Endothelial cell of hepatic sinusoid (primary cell): ENCODE measurements around the gene ZNF423.

ENCODE experiments used
- in situ Hi-C: cut with HindIII; loops from 2 replicates; pipeline ENCODE4 v1.10.0; 2017; ENCODE audit warnings: low sequenced_read_pairs

The ZNF423 gene

DNA sequence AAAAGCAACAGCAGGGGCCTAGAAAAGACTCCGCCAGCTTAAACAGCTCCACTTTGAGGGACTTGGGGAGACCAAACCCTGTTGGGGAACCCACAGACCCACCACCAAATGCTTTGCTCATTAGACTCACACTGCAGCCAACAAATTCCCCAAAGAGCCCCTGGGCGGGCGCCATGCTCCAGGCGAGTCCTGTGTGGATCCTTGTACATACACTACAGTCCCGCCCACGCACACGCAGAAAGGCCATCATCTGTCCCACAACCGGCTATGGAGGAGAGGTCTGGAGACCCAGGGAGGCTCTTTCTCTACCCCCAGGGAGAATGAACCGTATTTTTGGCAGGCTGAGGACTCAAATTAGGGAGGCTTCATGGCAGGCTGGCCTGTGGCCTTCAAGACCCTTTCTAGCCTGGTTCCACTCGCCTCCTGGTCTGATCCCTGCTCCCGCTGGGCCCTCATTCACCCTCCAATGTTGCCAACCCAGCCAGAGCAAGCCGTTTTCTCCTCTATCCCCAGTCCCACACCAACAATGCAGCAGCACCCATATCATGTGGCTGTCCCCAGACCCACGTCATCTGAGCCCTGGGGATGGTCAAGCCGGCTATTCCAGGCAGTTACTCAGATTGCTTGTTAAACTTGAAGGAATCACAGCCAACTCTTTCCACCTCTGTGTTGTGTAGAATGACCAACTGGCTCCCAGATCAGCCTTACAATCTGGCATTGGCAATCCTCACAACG lies 27.2 kb downstream of the ZNF423 start:
- in situ Hi-C loops, result no loop called here

DNA sequence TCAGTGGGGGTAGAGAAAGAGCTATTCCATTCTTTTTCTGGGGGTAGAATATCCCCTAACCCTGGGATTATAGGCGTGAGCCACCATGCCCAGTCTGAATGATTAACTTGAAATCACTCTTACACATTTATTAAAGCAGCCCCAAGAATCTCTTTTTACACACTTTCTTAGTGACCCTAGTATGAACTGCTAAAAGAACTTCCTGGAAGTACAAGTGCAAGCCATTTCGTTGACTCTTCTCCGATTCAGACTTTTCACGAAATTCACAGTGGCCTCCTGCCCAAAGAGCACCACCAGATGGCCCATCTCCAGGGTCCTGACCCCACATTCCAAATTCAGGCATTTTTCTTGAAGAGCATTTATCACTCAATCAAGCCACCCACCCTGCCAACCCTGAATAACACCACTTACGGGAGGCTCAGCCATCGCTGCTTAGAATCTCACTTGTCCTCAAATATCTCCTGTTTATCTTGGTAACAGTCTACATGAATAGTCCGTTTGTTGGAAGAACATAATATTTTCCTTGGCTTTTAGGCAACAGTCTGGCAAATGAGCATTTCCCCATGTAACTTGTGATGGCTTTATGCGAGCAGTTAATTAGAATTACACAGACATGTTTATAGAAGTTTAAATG lies 28.0 kb downstream of the ZNF423 start:
- in situ Hi-C loops, result no loop called here

GRCh38 chr16:49826515-49826914 lies 29.4 kb downstream of the ZNF423 start:
- in situ Hi-C loops, result no loop called here

GRCh38 chr16:49825041-49825440 lies 30.9 kb downstream of the ZNF423 start:
- in situ Hi-C loops, result no loop called here

GRCh38 chr16:49824593-49824992 lies 31.3 kb downstream of the ZNF423 start:
- in situ Hi-C loops, result no loop called here

GRCh38 chr16:49822649-49823370 lies 33.1 kb downstream of the ZNF423 start:
- in situ Hi-C loops, result no loop called here

DNA sequence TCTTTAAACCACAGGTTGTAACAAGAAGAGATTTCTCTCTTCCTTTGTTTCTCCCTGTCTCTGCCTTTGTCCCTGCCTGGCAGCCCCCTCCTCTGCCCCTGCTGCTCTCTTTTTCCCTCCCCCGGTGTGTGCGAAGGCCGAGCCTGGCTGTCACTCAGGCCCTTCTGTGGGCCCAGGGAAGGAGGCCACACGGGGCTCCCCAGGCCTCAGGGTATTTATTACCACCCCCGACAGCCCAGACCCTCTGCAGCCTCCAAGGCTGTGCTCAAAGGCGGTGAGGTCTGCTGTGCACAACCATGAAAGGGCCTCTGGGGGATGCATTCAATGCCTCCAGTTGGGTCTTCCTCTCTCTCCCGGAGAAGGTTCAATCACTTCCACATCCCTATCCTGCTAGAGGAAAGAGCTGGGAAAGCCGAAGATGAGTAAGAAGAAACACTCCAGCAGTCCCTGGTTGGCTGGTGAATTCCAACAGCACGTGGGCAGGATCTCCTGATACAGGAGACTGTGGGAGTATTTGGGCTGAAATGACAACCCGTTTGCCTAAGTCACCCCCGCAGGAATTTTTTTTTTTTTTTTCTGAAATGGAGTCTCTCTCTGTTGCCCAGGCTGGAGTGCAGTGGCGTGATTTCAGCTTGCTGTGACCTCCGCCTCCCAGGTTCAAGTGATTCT lies 34.2 kb downstream of the ZNF423 start:
- in situ Hi-C loops, result no loop called here

DNA sequence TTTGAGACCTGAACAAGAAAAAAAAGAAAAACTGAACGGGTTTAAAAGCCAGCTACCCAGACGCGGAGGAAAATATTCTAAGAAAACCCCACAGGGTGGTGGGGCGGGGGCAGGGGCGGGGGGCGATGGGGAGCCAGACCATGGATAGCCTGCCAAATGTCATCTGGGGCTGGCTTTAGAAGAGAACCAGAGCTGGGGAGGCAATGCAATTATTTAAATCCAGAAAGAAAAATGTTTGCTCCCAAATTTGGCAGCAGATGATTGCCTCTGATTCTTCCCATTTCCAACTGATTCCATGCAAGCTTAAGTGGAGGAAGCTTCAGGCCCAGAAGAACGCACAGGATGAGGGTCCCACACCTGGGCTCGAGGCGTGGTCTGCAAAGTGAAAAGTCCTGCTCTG lies 34.8 kb downstream of the ZNF423 start:
- in situ Hi-C loops, result no loop called here

DNA sequence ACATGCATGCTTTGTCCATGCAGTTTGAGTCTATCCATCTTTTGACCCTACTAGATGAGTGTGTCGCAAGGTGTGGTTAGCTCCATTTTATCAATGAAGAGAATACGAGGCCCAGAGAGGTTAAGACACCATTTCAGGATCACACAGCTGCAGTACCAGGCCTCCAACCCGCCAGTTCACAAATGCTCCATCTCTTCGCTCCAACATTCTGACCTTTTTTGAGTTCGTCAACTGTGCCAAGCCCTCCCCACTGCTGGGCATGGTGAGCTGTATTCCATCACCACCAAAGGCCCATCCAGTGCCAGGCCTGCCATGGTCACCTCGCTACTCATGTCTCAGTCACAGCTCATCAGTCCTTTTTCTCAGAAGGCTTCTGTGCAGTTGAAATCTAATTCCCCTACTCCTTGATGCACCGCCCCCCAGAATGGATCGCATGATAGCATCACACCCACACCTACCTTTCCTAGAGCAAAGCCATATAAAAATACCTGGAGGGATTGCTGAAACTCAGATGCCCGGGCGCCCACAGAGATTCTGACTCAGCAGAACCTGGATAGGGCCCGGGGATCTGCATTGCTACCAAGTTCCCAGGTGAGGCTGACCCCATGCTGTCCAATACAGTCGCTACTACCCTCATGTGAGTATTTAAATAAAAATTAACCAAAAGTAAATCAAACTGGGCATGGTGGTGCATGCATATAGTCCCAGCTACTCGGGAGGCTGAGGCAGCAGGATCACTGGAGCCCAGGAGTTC lies 38.0 kb downstream of the ZNF423 start:
- in situ Hi-C loops, result no loop called here

- in situ Hi-C loops, result no loop called here
These were observed 39.0 kb downstream of the ZNF423 start for GRCh38 chr16:49816875-49817274.

GRCh38 chr16:49811644-49812334 lies 44.1 kb downstream of the ZNF423 start:
- in situ Hi-C loops, result no loop called here

DNA sequence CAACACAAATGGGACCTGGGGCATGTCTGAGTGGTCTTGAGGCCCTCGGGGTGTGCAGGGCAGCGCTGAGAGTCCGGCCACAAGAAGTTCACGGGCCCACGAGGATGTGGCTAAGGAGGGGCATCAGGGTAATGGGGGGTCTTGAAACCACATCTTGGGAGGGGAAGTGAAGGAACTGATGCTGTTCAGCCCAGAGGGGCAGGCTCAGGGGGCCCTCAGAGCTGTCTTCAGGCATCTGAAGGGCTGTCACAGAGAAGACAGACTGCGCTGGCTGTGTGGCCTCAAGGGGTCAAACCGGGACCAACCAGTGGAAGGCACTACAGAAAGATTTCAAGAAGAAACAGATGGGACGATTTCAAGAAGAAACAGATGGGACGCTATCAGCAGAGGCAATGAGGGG lies 45.1 kb downstream of the ZNF423 start:
- in situ Hi-C loops, result no loop called here

DNA sequence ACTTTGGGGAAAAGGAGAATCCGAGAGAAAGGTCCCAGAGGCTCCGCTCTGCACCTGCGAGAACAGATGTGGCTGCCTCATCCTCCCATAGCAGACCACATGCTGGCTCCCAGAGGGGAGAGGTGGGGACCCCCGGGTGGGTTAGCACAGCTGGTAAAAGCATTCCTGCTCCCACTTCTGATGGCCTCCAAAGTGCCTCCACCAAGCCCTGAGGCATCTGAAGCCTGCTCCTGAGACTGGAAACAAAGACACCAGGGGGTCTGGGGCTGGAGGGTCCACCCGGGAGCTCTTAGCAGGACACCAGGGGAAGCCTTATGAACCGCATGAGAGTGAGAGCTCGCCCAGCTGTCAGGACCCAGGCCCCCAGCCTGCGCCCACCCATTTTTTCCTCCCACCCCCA lies 46.4 kb downstream of the ZNF423 start:
- in situ Hi-C loops, result no loop called here

GRCh38 chr16:49809062-49809461 lies 46.9 kb downstream of the ZNF423 start:
- in situ Hi-C loops, result no loop called here

- in situ Hi-C loops, result no loop called here
These were observed 49.5 kb downstream of the ZNF423 start for GRCh38 chr16:49806446-49806845.

- in situ Hi-C loops, result no loop called here
These were observed 54.6 kb downstream of the ZNF423 start for GRCh38 chr16:49801290-49801689.

DNA sequence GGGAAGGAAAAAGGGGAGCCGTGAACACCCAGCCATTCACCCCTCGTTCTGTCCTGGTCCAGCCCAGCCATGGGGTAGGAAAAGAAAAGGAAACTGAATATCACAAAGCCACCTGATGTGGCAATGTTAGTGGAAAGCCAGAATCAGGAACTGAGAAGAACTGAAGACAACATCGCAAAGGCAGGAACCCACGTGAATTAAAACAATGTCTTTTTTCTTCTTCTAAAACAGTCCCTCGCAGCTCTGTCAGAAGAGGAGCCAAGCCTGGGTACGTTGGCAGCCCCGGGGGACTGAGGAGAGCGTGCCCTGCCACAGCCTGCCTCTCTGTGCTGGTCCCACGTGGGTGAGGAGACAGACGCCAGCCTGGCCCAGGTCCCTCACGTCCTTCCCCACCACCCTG lies 55.0 kb downstream of the ZNF423 start:
- in situ Hi-C loops, result no loop called here

DNA sequence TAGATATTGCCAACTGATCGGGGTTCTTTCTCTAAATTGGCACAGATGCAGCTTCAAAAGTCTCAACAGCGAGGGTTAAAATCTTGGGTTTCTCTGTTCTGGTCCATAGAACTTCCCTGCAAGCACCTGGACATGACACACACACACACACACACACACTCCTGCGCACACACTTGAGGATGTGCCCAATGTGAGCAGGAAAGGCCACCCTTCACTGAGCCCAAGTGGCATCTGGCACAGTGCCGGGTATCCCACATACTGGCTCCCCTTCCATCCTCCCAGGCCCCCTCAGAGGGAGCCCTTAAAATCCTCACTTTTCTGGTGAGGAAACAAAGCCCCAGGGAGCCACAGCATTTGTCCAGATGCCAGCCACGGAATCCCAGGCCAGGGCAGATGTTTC lies 55.5 kb downstream of the ZNF423 start:
- in situ Hi-C loops, result no loop called here

- in situ Hi-C loops, result no loop called here
These were observed 56.7 kb downstream of the ZNF423 start for GRCh38 chr16:49799172-49799571.

DNA sequence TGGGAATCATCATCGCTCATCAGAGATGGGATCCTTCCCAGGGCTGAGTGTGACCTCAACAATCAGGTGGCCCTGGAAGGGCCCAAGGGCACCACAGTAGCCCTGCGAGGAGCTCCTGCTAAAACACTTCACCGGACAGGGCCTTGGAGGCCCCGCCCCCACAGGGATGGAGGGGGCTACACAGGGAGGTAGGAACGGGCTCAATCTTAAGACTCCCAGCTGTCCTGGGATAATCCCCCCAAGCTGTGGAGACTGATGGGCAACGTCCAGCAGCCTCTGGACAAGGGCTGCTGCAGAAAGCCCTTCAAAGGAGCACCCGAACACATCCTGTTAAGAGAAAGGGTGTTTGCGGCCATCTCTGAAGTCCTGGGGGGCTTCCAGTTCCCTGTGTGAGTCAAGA lies 60.4 kb downstream of the ZNF423 start:
- in situ Hi-C loops, result no loop called here
